Renal pelvis (tissue), 4 donors: Measurements from ENCODE around the gene BACH2. TPM values are rescaled to one million over a fixed set of nuclear protein-coding genes. Genes with fewer than 3 reads are reported as not detected.
"Not testable (repeated sequence)": the region's sequence is repeated elsewhere in the genome, so short reads cannot be mapped to it uniquely, and the experiment has no call there.

Experiments
- DNase-seq: peaks from one replicate; pipeline ENCODE4 v3.0.0-alpha.2; 2013
- polyA plus RNA-seq, 3 donors: library from polyadenylated mRNA; unstranded; fragments of 120-200 nt; gene quantifications; one replicate each; pipeline ENCODE4 v1.2.1, GENCODE V29; 2013; ENCODE audit not compliant: insufficient read length in 3 of 3

BACH2 gene
- polyA plus RNA-seq, 3 donors: 9.2 to 11.0 (median 9.9) TPM

DNA sequence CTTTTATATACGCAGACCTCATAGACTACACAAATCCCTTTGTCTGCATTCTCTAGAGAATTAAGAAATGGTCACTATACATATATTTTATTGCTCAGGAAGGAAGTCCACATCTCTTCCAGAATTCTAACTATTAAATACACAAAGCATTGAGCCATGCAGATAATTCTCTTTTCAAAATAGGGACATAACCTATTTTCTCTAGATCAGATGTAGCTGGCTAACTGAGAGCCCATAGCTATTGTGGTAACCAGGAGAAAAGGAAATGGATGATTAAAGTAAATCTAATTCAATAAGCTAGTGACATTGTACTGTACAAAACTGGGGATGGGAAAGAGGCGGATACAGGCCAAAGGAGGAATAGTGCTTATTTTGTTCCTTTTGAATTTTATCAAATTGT, 137.2 kb downstream of the BACH2 start:
- DNase-seq: no peak

GRCh38 chr6:90158936-90159335, 137.7 kb downstream of the BACH2 start:
- DNase-seq: no peak

GRCh38 chr6:90157441-90157840, 139.2 kb downstream of the BACH2 start:
- DNase-seq: no peak

- no peak for DNase-seq
Measured at GRCh38 chr6:90156861-90157260, 139.8 kb downstream of the BACH2 start.

DNA sequence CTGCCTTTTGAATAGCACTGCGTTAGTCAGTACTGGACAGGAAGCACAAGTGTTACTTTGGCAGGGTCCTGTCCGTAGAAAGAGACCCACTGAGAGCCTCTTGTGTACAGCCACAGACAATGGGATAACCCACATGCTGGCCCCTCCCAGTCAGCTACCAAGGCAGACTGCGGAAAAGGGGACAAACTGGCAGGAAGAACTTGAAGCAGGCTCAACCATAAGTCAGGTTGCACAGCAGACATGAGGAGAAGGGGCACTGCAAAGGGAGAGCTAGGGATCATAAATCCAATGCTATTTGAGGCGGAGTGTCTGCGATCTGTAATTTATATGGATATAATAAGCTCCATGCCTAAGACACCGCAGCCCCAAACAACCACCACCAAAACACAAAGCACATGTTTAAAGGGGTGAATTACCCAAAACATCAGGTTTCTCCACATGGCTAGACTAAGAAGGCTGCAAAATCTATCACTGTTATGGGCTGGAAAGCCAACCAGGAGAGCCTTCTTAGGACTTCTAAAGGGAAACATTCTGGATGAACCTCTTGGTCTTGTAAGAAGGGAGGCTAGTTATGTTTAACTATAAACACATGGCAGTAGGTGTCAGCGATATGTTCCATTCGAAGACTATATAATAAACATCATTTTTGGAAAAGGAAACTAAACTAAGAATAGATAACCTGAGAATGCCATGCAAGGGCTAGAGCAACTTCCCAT, 141.7 kb downstream of the BACH2 start:
- DNase-seq: no peak

- no peak for DNase-seq
Measured at GRCh38 chr6:90151576-90152422, 144.8 kb downstream of the BACH2 start.

- no peak for DNase-seq
Measured at GRCh38 chr6:90149280-90149679, 147.4 kb downstream of the BACH2 start.

GRCh38 chr6:90148867-90149266, 147.8 kb downstream of the BACH2 start:
- no peak for DNase-seq

DNA sequence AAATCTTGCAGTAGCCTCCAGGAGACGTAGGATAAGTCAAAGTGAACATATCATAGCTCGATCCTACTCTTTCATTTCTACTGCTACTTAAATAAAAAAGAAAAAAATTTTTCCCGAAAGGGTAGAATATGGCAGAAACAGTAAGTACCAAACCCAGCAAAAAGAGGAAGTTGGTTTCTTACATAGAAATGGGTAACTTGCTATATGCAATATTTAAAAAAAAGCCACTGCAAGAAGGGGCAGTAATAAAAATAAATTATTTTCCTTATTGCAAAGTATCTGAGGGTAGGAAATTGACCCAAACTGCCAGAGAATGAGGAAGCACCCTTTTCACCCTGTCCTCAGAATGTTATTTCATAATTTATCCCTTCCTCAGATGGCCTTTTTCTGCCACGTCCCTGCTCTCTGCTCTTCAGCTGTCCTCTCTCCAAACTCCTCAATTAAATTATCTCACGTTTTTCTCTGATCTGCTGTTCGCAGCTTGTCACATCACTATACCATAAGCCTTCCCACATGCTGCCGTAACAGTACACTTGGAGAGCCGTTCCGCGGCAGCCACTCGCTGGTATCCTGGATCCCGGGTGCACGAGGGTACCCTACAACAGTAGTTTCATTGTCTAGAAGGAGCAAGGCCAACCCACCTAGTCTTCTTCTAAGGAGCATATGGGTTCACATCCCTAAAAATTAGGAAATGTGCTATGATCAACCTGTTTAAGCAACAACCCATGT, 149.6 kb downstream of the BACH2 start:
- no peak for DNase-seq

- DNase-seq: no peak
Measured at GRCh38 chr6:90146024-90146423, 150.6 kb downstream of the BACH2 start.

GRCh38 chr6:90144928-90145555, 151.6 kb downstream of the BACH2 start:
- DNase-seq: no peak

GRCh38 chr6:90144396-90144795, 152.2 kb downstream of the BACH2 start:
- no peak for DNase-seq

DNA sequence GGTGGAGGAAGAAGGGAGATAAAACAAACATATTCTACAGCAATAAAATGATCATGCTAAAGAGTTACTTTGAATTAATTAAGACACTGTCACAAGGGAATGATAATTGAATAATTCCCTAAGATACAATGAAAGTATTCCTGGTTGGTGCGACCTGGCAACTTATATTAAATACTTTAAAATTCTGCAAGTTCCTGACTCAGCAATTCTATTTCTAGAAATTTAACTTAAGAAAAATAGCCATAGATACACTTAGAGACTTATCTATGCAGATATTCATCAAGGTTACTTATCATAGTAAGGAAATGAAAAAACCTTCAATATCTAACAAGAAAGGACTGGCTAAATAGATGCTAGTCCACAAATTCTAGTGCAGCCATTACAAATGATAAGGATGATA, 156.0 kb downstream of the BACH2 start:
- DNase-seq: no peak

DNA sequence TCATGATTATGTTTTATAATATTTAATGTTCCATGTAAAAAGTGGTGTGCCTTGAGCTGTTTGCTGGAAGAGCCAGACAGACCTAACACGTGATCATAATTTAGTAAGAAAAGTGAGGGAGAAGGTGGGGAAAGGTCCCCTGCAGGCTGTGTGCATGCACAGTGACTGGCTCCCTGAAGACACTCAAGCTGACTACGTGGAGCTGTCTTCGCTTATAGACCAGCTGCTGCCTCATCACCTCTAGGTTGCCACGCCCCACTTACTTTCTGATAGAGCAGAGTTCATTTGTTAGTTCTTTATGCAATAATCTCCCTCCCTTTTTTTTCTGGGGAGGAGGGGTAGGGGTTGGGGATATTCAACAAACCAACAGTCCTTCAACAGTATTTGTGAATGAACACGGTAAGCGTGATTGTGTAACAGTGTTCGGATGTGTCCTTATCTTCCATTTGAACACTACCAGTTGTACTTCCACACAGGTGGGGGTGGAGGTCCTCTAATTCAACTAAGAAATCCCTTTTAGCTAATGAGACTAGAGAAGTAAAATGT, 157.3 kb downstream of the BACH2 start:
- DNase-seq: no peak

- DNase-seq: no peak
Measured at GRCh38 chr6:90136837-90137568, 159.6 kb downstream of the BACH2 start.

DNA sequence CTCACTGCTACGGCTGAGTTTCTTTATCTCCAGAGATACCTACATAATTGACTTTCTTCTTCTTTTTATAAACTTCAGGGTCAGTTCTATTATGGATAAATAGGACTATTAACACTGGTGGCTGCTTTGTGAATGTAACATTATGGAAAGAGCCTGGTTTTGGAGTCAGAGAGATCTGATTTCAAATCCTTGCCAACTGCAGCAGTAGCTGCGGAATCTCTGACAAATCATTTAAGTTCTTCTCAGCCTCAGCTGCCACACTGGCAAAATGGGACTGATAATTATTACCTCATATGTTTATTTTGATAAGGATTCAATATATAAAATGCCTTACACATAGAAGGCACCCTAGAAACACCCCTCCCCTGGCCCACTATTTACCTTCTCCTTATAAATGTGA, 160.5 kb downstream of the BACH2 start:
- DNase-seq: no peak

GRCh38 chr6:90135667-90136066, 161.0 kb downstream of the BACH2 start:
- DNase-seq: no peak

DNA sequence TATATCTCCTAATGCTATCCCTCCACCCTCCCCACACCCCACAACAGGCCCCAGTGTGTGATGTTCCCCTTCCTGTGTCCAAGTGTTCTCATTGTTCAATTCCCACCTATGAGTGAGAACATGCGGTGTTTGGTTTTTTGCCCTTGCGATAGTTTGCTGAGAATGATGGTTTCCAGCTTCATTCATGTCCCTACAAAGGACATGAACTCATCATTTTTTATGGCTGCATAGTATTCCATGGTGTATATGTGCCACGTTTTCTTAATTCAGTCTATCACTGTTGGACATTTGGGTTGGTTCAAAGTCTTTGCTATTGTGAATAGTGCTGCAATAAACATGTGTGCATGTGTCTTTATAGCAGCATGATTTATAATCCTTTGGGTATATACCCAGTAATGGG, 163.0 kb downstream of the BACH2 start:
- not testable (repeated sequence) for DNase-seq

DNA sequence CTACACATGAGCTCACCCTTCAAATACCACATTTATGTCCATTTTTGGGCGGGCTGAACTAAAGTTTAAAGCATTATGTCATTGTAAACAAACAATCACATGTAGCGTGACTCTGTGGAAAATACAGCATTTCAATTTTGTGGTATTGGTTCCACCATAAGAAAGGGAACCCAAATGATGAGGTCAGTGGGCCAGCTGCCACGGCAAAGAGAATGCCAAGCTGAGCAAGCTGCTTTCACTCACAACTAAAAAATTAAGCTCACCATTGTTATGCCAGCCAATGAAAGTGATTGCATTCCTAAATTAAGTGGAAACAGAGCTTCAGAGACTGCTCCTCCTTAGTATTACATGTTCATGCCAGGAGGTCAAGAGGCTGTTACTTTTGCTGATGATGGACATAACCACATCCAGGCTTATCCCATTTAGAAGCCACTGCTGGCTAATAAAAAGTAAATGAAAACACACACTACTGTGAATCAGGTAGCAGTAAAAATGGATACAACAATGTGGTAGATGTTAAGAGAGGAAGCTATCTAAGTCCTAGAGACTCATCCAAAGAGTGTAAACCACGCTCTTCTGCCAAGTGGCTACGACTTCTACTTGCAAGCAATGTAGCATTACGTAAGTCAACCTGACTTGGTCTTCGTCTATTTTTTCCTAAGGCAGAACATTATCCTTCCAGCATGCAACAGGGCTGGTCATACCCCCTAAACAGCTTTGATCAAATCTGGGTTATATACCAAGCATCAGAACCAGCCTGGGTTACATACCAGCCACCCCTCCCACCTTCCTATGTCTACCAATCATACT, 164.8 kb downstream of the BACH2 start:
- DNase-seq: no peak

DNA sequence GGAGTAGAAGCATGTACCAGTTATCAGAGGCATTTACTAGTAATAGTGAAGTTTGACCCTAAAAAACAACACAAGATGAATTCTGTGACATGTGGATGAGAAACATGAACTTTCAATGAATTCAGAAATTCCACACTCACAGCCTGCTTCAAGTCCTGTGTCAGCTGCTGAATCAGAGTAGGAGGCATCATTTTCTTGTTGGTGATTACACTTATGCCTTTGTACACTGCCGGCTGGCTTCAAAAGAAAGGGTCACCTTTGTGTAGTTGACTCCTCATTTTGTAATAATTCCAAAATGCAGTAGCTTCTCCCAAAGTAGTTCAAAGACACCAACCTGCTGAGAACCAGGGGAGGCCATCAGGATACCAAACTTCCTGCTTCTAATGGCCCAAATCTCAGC, 165.5 kb downstream of the BACH2 start:
- no peak for DNase-seq
